GM04504 (cell line): ENCODE results near the gene ZBTB16.

Experiments used
- DNase-seq: peaks from one replicate; pipeline ENCODE4 v3.0.0-alpha.2; 2012; ENCODE audit warnings: low read depth

ZBTB16 gene

DNA sequence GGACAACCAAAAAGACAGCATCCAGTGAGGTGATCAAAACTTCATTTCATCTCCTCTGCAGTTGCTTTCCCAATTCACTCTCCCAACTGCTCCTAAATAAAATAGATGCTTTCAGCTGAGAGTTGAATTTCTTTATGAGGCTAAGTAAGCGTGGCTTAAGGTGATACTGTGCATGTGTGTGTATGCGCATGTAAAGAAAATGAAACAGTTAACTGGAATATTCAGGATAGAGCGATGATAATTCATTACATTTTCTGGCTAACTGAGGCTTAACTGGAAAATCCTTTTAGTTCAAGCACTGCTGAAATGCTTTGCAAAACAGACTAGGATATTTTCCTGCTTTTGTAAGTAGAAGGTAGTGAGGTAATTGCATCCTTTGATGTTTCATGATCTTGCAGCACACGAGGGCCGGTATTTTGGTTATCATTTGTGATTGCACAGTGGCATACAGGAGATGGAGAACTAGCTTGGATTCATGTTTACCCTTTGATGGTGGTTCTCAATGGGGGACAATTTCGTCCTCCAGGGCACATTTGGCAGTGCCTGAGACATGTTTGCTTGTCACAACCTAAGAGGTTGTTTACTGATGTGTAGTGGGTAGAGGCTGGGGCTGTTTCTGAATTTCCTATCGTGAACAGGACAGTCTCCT is 71.2 kb downstream of the ZBTB16 start:
- DNase-seq = no peak

DNA sequence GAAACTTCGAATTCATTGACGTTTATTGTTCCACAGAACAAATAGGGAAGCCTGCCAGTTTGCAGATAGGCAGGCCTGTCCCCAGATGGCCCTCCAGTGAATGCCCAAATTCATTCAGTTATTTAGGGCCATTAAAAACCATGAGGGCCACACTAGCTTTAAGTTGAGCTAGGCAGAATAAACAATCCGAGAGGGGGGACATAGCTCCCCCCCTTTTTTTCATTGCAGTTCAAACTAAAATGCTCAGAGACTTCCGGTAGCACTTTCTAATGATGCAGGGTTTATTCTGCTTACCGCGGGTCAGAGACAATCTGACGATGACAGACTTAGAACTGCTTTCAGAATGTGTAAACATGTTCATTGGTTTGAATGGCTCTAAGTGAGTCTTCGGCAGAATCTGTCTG is 72.0 kb downstream of the ZBTB16 start:
- DNase-seq = no peak

DNA sequence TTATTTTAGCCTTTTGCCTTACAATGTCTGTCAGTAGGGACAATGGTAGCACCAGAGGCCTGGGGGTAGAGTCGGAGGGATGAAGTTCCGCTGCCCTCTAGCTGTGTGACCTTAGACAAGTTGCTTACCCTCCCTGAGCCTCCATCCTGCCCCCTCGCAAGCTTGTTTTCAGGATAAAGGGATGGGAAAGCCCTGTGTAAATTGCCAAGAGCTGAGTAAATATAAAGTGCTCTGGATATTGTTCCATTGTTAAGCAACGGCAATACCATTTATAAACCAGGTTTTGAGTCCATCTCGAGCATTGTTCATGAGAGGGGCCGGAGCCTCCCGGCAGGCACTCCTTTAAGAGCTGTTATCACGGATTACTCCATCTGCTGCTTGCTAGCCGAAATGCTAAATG is 72.9 kb downstream of the ZBTB16 start:
- DNase-seq = no peak

DNA sequence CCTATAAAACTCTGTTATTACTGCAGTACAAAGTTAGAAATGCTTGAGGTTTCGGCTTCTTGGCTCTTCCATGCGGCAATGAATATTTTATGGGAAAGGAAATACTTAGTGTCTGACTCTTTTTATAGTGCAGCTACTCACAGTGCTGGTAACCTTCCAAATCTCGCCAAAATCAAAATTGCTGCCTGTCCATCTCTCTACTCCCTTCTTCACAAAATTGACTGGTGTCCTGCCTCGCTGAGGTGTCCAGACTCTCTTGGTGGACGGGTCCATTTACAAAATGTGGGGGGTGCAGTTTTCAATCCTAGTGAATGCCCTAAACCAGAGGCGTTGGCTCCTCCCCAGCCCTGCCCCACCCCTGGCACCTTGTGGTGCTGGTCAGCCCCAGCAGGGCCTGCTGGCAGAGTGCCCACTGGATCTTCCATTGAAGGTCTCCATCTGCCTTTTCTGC is 73.5 kb downstream of the ZBTB16 start:
- DNase-seq = peak; percentile 74

DNA sequence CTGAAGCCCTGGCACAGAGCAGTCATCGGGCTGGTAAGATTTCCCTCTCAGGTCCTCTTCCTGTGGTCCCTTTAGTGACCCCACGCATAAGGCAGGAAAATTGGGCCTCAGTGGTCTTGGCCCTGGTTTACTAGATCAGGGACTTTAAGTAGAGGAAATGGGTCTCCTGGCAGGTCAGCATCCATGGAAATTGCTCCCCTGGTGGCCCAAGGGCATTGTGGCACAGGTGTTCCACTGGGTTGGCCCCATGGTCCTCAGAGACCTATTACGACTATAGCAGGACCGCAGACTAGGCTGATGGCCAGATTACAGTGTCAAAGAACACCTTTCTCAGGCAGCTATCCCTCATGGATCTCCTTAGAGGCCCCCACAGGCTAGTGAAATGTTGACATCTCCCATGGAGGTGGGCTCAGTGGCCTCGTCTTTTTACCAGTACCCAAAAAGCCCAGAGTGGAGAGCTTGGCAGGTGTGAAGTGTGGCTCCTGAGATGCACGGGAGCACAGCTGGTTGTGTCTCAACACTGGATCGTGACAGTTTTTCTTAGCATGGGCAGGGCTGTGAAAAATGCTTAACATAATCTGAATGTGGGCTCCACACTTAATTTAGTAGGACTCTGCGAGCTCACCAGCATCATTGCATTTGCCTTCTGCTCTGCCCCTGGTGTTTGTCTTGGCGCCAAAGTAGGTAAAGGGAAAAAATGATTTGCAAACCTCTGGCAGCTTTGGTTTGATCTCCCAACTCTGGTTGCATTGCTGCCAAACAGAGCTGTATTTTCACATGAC is 74.2 kb downstream of the ZBTB16 start:
- DNase-seq = no peak

DNA sequence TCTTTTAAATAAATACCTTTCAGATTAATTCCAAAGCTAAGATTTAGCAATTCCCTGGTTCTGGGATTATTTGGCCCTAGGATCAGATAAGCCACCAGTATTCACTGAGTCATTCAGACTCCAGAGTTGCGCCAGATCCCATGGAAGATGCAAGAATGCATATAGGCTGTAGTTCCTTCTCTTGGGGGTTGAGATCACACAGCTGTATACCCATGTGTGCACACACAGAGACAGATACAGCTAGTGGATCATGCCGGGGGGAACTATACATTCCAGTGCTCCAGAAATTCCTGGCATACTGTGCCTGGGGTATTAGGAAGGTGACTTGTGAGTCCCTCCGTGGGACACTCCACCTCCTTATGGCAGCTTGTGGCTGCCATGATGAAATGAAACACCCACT is 75.4 kb downstream of the ZBTB16 start:
- peak; percentile 60 for DNase-seq

DNA sequence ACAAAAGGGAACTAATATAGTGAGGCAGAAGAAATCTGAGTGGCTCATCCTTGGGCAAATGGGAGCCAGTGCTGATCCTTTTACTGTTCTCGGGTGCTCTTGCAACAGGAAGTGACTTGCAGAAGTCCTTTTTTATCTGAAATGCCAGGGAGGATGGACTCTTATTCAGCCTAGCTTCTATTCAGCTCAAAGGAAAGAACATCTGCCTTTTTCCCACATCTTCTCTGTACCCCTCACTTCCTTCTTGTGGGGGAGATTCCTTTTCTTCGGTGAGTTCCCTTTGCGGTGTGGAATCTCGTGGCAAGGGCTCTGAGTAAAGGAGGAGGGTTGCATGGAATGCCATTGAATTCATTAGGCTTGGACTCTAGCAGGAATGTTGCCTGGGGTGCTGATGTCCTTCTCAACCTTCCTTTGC is 76.2 kb downstream of the ZBTB16 start:
- no peak for DNase-seq

DNA sequence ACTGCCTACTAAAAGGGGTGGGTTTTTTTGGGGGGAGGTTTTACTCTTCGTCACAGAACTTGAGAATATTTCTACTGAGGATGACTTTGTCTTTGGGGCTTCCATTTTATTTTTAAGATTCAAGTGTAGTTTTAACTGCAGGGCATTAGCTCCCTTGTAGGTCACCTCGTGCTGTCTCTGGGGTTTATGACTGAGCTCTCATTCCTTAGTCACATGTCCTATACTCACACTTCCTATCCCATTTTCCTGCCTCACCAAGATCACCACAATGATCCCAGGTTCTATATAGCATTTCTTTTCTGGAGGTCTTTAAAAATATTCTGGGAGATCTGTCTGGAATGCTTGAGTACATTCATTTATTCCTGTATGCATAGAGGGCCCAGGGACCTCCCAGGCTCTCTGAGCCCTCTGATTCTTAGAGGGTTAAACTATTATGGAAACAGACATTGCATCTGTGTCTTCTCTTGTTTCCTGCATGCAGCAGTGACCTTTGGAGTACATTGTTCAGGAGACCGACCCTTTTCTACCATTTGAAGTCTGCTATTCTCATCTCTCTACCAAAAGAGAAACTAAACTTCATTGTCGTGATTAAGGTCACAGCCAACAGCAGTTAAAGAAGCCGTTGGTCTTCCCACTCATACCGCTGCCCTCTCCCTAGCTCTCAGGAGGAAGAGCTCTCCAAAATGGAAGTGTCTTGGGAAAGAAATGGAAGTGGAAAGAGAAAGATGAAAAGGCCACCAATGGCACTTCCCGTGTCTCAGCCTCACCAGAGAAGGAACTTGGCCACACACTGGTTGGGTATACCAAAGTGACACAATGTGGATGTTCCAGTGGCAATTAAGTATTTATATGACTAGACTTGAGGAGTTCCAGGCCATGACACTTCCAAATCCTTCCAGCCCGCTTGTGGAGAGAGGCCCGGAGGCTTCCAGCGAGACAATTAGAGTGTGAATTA is 77.5 kb downstream of the ZBTB16 start:
- no peak for DNase-seq

DNA sequence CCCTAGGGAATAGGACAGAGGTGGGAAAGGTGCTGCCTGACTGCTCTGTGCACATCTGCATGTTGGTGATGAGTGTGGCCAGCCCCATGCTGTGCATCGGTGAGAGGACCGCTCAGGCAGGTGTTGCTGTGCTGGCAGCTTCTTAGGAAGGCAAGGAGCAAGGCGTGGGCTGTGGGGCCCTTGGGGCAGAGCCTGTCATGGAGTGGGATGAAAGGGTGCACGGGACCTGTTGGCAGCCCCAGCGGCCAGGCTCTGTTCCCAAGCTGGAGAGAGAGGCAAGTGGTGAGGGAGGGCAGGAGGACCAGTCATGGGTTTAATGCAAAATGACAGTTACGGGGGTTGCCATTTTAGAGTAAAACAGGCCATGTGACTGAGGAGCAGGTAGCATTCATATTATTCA is 78.3 kb downstream of the ZBTB16 start:
- no peak for DNase-seq

DNA sequence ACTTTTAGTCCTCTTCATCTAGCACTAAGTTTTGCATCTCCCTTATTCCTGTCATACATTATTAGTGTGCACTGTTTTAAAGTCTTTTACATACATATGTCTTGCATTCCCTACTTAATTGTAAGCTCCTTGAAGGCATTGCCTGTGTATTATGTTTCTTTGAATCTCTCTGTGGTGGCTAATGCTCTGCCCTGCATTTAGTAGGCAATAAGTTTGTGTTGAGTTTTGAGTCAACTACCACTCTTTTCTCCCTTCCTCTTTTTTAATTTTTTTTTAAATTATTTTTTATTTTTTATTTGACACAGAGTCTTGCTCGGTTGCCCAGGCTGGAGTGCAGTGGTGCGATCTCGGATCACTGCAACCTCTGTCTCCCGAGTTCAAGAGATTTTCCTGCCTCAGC is 78.9 kb downstream of the ZBTB16 start:
- no peak for DNase-seq

DNA sequence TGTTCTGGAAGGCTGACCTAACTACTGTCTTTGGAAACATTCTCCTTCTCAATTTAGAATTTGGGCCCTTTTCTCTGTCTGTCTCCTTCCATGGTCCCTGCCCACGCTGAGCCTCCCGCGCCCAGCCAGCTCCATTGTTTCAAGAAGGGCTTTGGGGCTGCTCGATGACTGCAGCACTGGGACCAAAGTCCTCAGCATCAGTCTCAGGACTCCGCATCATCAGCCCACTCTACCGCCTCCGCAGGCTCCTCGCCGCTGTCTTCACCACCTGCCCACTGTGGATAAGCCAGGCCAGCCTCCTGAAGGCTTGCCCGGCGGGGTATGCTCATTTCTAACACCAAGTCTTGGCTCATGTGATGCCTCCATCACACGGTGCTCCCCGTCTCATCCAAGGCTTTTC is 81.3 kb downstream of the ZBTB16 start:
- no peak for DNase-seq

DNA sequence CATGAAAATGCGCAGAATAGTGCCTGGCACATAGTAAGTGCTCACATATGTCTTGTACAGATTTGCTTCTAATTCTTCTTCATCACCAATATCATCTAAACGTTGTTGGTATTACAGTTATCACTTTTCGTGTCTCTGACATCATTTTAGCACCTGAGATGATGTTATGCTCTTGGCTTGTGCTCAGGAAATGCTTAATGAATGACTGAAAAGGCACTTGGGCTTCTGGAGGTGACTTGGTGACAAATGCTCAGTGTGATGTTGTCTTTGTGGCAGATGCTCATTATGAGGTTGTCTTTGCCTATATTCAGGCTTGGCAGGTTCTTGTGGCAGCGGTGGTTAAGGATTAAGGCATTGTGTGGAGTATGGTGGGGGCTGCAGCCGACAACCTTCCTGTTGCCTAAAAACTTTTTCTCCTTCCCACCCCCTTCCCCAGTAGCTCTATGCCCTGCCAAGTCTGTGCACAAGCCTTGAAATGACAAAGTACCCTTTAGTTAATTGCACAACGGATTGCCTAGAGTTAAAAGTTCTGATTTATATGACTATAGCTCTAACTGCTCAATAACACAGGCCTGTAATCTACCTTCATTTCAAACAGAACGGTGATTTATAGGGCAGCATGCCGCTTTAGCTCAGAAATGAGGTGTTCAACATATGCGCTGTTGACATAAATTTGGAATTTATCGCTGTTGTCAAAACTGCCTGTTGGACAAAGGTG is 82.5 kb downstream of the ZBTB16 start:
- DNase-seq = no peak

DNA sequence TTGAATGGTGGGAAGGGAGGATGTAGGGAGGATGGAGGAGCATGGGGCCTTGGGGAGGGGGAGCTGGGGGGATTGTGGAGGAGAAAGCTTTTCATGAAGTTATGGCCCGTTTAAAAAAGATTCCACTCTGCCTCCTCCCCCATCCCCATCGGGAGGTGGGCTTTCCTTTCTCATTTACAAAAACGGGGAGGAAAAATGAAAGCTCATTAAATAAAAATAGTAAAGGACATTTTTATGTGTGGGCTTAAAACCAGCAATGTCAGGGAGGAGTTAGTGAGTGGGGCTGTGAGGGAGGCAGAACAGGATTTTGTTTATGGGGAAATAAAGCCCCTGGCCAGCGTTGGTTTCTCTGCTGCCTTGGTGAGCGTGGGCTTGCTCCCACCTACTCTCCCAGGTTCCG is 83.2 kb downstream of the ZBTB16 start:
- DNase-seq = no peak

DNA sequence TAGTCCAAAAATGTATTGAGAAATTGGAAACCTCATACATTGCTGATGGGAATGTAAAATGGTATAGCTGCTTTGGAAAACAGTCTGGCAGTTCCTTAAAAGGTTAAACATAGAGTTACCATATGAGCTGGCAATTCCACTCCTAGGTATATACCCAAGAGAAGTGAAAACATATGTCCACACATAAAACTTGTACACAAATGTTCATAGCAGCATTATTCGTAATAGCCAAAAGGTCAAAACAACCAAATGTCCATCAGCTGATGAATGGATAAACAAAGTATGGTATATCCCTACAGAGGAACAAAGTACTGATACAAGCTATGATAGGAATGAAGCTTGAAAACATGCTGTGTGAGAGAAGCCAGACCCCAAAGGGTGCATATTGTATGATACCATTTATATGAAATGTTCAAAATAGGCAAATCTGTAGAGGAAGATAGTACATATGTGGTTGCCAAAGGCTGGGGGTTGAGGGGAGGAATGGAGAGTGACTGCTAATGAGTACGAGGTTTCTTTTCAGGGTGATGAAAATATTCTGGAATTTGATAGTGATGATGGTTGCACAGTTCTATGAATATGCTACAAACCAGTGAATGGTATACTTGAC is 85.8 kb downstream of the ZBTB16 start:
- no peak for DNase-seq

DNA sequence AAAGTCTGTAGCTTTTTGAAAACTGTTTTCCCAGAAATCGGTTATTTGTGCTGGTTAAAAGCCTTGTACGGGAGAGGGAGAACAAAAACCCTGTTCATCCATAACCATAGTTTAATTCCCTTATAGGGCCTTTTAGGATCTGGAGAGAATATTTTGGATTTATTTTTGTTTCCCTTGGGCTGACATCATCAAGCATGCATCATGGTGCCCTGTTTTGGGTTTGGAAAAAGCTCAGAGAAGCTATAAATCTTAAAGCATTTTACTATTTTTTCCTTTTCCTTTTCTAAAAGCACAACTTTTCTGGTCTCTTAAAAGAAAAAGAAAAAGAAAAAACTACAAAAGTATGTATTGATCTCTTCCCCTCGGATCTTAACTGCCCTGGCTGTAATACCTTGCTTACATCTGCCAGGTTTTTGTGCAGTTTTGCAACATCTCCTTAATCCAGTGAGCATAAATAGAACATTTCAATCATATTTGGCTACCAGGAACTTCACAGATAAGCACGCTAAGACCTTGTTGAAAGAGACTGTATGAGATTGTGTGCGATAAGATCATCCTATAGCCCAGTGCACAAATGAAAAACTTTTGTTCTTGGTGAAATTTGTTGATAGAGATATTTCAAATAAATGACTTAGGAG is 88.0 kb downstream of the ZBTB16 start:
- no peak for DNase-seq

DNA sequence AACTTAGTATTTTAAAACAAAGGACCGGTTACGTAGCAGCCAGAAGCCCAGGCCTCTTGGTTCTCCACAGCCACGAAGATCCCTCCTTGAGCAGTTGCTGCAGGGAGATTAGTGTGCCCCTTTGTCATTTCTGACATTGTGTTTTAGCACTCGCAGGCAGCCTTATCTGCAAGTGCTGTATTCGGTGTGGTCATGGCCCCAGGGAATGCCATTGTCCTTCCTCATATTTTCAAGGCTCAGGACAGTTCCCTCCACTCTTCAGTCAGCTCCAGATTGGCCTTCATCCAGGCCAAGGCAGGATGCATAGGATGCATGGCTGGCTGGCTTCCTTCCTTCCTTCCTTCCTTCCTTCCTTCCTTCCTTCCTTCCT is 88.5 kb downstream of the ZBTB16 start:
- DNase-seq = no peak

DNA sequence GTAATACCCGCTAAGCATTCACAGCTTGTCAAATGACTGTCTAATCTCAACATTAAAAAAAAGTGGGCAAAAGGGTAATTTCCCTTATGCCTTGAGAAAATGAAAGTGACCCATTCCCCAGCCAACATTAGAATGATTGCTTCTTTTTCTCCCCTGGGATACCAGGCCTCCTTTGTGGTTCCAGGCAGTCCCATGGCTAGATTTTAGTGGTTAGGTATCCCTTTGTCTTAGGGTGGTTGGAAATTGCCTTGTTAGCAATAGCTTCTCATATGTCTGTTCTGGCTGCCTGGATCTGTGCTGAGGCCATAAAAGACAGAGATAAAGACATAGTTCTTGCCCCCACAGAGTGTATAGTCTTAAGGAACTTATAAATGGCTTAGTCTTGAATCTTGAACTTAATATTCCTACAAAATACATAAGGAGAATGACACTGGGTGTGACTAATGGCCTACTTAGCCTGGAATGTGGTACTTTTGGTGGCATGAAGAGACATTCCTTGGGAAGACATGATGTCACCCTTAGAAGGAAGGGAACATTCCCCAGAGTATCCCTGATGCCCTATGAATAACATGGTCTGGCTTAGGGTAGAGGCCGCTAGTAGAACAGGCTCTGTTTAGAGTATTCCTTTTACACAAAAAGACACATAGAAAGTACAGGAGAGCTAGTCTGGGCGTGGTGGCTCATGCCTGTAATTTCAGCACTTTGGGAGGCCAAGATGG is 90.3 kb downstream of the ZBTB16 start:
- DNase-seq = no peak

DNA sequence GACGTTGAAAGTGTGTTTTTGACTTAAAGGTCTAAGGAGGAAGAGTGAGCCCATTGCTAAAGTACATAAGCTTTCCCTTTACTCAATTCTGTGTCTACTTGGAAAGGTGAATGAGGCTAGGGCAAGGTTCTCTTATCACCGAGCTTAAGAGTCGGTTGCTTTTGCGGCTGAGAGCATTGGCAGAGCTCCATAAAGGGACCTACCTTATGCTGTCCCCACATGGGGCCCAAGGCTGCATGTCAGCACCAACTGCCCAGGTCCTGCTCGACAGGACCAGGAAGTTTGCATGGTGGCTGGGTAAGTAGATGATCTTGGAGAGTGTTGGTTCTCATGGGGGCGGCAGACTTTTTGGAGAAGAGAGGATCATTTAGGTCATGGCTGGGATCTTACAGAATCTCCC is 91.2 kb downstream of the ZBTB16 start:
- DNase-seq = no peak

DNA sequence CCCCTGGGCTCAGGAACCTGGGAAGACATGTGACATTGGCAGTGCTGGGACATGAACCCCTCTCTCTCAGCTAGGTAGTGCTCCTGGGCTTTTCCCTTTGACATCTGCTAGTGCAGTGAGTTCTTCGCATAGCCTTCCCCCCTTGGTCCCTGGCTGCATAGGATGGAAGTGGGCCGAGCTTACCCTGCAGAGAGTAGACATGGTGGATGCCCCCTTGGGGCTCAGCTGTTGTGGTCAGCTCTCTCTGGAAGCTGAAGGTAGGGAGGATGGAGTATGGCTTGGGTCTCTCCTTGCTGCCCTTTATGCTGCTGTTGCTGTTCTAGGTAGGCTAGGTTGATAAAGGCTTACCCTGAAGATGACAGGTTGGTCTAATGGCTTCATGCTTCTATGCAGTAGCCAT is 92.1 kb downstream of the ZBTB16 start:
- no peak for DNase-seq

DNA sequence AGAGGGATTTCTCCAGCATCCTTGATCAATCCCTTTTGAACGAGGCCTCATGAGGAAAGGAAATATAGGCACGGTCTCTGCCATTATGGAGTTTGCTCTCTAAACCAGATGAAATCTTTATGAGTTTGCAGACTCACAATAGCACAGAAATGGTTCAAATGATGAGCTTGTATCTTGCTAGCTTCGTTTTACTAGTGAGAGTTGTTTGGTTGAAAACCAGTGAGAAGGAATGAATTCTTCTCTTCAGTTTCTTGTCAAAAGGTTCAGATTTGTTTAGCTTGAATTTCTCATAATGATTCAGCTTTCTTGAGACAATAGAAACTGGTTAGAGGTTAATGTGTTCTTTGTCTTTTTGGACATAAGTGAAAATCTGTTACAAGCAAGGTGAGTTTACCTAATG is 92.7 kb downstream of the ZBTB16 start:
- no peak for DNase-seq
